A549 treated with Hydrocortisone at 1 μM for 4 hours (cell line): ENCODE results near the gene CAPNS2. TPM values are rescaled to one million over a fixed set of nuclear protein-coding genes. Genes with fewer than 3 reads are reported as not detected.

ENCODE experiments used
- total RNA-seq: library from RNA; stranded (reverse); fragments of 200-300 nt; extraction: Qiagen RNA extraction; gene quantifications from 5 replicates; pipeline ENCODE4 v1.2.3, GENCODE V29; 2022

Gene CAPNS2
- total RNA-seq: not detected in 5 replicates

GRCh38 chr16:55566432-55567175 is at the start of gene CAPNS2:
TSS of gene CAPNS2 (plus strand) at chr16:55566684. CDS start at chr16:55566757, 73 bp downstream.

Other genes starting within 250 kb of the CAPNS2 start
- not detected in 5 replicates for gene IRX6, start 242.5 kb upstream of the CAPNS2 start, total RNA-seq
- gene MMP2, start 87.5 kb upstream of the CAPNS2 start, total RNA-seq: 7.1 to 13.1 TPM (median 8.4 TPM) in 5 replicates
- 4.5 to 7.0 TPM (median 5.3 TPM) in 5 replicates for gene LPCAT2, start 57.6 kb upstream of the CAPNS2 start, total RNA-seq
- 0.10 to 0.14 TPM (median 0.12 TPM) in 3 of 5 replicates, not detected in the others for gene SLC6A2, start 89.3 kb downstream of the CAPNS2 start, total RNA-seq